ENCODE measurements around the gene MTA1.

Gene MTA1

GRCh38 chr14:105410642-105411016 lies 9.0 kb upstream of the MTA1 start:
- DNase-seq (ENCODE audit: low spot score) = no peak

DNA sequence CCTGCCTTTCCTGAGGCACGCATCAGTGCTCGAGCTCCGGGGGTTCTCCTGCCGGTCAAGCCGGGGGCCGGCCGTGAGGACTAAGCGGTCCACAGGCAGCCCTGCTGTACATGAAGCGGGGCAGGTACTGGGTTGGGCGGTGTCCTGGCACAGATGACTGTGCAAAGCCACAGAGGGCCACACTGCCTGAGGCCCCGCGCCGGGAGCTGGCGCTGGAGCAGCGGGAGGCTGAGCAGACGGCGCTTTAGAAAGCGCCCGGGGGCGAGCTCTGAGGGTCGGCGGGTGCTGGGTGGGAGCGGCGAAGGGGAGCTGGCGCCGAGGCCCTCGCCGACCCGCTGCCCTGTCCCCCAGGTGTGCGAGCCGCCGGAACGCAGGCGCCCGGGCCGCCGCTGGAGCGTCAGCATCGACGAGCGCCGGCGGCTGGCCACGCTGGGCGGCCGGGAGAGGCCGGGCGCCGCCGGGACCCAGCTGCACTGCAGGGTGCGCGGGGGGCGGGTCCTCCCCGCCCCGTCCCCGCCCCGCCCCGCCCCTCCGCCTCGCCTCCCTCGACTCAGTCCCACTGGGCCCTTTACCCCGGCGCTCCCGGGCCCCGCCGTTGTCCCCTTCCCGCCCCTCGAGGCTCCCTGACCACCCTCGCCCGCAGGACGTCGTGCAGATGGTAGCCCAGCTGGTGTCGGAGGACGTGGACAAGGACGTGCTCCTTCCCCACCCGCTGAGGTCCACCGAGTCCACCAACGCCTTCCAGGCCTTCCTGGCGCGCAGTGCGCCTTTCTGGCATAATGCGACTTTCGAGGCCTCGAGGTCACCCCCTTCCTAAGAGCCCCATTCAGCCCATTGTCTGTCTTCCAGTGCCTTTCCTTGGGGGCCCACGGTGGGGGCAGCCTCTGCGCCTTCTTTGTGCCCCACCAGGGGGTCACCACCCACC lies 8.3 kb upstream of the MTA1 start:
- DNase-seq (ENCODE audit: low spot score) = no peak

DNA sequence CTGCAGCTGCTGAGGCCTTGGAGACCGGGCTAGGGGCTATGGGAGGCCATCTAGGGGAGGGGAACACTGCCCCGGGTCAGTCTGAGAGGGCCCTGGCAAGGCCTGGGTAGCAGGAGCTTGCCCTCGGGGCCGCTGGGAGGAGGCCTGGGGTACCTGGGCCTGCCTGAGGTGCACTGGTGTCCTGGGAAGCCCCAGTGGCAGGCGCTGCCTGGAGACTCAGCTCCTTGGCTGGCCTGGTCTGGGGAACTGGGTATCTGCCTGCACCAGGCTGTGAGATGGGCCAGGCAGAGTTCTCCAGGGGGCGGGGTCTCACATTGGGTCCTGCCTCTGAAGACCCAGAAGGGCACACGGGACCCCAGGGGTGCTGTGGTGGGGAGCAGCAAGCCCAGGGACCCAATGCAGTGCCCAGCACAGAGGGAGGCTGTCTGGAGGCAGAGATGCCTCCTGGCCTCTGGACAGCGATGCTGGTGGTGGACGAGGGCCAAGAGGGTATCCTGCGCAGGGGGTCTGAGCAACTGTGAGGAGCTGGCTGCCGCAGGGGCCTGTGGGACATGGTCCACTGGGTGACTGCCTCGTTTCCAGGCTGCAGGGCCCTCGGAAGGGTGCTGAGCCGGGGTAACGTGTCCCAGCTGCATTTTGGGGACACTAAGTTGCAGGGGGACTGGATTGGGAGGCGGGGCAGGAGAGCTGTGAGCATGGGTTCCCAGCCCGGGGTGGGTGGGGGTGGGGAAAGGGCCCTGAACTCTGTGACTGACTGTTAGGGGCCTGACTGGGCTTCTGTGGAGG lies 7.4 kb upstream of the MTA1 start:
- no peak for DNase-seq (ENCODE audit: low spot score)

DNA sequence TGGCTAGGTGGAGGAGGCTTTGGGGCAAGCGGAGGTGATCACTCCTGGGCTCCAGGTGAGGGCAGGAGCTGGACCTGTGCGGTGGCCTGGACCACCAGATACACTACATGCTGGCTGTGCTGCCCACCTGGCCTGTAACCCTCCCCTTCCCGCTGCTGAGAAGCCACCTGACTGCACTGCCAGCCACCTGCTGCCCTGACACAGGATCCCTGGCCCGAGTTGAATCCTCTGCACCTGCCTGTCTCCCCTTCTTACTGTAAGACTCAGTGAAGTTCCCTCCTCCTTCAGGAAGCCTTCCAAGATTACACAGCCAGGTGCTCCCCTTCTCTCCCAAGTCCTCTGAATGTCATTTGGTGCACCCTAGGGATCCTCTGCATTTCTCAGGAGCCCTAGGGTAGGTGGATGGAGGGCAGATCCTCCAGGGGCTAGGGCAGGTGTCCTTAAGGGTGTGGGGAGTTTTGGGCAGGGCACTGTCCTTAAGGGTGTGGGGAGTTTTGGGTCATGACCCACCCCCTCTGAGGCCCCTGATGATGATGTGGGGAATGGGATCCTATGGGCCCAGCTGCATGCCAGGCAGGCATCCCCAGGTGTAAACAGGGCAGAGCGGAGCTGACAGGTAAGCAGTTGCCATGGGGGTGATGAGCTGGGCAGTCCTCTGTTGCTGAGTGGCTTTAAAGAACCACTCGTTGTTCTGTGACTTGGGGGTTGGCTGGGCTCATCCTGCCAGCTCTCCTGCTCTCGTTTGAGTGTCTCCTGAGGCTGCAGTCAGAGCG lies 6.7 kb upstream of the MTA1 start:
- DNase-seq (ENCODE audit: low spot score) = no peak

DNA sequence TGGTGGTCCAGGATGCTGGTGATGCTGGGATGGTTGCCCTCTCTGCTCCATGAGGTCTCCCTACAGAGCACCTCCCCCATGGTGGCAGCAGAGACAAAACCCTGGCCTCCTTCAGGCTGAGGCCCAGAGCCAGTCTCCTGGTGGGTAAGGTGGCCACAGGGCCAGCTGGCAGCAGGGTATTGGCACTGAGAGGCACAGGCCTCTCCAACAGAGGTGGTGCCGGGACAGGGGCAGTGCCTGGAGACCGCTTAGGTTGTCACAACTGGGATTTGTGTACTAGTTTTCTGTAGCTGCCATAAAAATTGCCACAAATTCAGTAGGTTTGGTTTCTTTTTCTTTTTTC lies 6.1 kb upstream of the MTA1 start:
- peak; percentile 73 for DNase-seq (ENCODE audit: low spot score)

DNA sequence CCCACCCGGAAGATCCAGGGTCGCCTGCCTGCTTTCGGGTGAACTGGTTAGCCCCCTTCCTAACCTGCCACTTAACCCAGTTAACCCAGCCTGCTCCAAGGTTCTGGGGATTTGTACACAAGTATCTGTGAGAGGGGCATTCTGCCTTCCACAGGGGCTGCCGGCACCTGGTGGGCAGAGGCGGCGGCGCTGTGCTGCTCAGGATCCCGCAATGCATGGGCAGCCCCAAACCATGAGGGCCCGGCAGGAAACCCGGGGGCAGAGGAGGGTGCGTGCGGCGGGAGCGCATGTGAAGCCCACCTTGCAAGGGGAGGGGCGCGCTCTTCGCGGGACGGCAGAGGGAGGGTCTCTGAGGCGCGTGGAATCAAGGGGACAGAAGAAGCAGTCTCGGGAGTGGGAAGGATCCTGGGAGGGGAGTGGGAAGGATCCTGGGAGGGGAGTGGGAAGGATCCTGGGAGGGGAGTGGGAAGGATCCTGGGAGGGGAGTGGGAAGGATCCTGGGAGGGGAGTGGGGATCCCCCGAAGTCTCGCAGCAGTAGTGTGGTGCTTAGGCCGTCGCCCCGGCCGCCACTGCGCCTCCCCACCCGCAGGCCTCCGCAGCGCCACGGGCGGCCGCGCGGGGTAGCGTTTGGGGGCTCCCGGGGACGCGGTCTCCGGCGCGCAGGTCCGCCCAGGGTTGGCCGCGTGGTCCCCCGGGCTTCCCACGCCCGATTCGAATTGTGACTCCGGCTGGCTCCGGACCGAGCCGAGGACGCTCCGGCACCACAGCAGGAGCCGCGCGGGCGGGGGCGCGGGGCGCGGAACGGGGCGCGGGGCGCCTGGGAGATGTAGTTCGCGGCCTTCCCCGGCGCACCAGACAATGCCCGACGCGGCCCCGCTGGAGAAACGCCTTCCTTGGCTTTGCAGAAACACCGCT lies 4.9 kb upstream of the MTA1 start:
- peak; percentile 79 for DNase-seq (ENCODE audit: low spot score)

GRCh38 chr14:105415481-105416428 lies 3.9 kb upstream of the MTA1 start:
- no peak for DNase-seq (ENCODE audit: low spot score)

- no peak for DNase-seq (ENCODE audit: low spot score)
Observed at GRCh38 chr14:105416671-105417070, 3.0 kb upstream of the MTA1 start.

- no peak for DNase-seq (ENCODE audit: low spot score)
Observed at GRCh38 chr14:105417690-105418121, 1.9 kb upstream of the MTA1 start.

DNA sequence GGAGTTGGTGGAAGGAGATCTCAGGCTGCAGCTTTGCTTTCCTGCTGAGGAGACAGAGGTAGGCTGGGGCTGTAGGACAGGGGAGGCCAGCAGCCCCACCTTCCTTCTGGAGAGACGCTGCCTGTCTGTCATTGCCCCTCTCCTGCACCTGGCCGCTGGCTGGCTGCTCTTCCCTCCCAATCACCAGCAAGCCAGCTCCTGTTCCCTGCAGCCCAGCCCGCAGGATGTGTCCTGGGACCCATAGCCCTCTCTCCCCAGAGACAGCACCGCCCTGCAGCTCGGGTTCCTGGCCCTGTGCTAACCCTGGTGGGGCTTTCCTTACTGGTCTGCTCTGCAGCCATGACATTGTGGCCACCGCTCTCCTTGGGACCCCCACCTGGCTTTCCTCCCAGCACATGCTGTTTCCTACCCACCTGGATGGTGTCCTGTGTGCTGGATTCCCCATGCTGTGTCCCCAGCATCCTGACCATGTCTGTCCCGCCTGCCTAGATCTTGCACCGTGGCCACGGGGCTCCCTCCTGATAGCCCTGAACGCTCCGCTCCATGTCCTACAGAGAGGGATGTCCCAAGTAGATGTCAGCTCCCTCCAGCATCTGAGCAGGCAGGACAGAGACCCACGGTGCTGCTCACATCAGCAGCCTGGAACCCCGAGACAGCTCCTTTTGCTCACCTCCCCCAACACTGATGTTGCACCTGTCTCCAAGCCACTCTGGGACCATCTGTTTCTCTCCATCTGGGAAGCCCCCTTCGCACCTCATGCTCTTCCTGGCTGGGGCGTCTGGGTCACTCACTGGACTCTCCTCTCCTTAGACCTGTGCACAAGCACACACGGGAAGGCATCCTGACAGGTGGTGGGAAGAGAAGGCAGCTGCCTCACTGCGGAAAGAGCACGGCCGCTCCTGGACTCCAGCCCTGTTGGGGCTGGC lies 1.1 kb upstream of the MTA1 start:
- no peak for DNase-seq (ENCODE audit: low spot score)

GRCh38 chr14:105420101-105420973 lies 710 bp downstream of the MTA1 start:
- no peak for DNase-seq (ENCODE audit: low spot score)

- no peak for DNase-seq (ENCODE audit: low spot score)
Observed at GRCh38 chr14:105420974-105421674, 1.5 kb downstream of the MTA1 start.

- no peak for DNase-seq (ENCODE audit: low spot score)
Observed at GRCh38 chr14:105421723-105422615, 2.3 kb downstream of the MTA1 start.

DNA sequence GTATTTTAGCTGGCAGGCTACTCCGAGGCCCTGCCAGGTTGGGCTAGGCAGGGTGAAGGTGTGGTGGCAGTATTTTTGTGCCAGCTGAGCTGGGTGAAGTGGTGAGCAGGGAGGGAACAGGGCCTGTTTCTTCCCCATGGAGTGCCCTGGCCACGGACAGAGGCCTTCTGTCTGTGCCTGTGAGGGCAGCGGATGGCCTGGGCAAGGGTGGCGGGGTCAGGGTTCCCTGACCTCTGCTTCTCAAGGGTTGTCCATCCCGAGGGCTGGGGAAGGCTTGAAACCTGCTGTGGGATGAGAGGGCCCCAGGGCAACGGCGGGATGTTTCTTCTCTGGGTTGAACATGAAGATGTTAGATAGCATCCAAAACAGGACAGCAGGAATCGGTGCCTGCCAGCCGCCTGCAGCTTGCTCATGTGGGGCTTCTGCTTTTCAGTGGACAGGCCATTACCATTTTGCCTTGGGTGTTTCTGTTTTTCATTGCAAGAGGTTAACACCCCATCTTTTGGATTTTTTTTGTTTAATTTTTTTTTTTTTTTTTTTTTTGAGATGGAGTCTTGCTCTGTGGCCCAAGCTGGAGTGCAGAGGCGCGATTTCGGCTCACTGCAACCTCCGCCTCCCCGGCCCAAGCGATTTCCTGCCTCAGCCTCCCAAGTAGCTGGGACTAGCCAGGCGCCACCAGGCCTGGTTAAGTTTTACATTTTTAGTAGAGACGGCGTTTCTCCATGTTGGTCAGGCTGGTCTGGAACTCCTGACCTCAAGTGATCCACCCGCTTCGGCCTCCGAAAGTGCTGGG lies 3.3 kb downstream of the MTA1 start:
- no peak for DNase-seq (ENCODE audit: low spot score)

- DNase-seq (ENCODE audit: low spot score) = no peak
Observed at GRCh38 chr14:105423488-105424195, 4.0 kb downstream of the MTA1 start.
